ENCODE measurements around the gene KCNJ5.

The KCNJ5 gene

GRCh38 chr11:128933481-128934178 is 42.5 kb downstream of the KCNJ5 start:
- no peak for DNase-seq (ENCODE audit: low read depth in 2 of 2)

DNA sequence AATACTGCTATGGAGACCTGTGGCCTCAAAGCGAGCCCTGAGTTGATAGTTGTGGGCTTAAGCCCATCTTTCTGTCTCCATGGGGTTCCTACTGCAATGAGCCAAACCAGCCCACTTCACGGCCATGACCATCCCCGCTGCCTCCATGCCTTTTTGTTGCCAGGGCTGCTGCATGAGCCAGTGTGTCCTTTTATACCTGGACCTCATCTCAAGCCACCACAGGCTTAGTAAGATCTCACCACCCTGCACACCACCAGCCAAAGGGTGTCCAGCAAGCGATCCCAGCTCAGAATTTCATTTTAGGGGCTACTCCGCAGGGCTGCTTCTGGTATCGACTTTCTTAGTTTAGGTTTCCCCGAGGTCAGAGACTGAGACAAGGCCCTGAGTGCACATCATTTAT is 43.2 kb downstream of the KCNJ5 start:
- no peak for DNase-seq (ENCODE audit: low read depth in 2 of 2)

GRCh38 chr11:128934926-128935325 is 43.8 kb downstream of the KCNJ5 start:
- no peak for DNase-seq (ENCODE audit: low read depth in 2 of 2)

DNA sequence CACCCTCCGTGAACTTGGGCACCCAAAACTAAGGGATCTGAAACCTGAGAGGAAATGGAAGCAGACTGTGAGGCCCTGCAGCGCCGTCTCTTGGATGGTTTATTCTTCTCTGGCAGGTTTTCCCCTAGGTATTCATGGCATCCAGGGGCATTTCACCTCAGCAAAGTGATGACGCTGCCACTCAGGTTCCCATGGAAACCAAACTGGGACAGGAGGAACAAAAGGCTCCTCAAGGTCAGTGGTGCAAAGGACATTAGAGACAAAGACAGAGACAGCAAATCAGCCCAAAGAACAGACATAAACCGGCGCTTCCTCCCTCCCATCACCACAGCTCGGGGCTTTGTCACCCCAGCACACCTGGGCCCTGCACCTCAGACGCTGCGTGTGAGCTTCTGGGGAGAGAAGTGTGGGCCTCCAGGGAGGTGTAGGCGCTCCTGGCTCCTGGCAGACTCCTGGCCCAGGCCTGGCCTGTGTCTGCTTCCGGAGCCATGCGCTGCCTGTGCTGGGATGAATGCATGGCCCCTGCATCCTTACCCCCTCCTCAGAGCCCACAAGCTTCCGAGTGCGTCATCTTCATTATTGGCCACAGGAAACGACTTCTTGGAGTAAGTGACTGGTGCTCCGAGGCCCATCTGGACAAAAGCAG is 45.6 kb downstream of the KCNJ5 start:
- DNase-seq (ENCODE audit: low read depth in 2 of 2): no peak

- no peak for DNase-seq (ENCODE audit: low read depth in 2 of 2)
These were observed 46.3 kb downstream of the KCNJ5 start for GRCh38 chr11:128937480-128937879.

- DNase-seq (ENCODE audit: low read depth in 2 of 2): no peak
These were observed 47.2 kb downstream of the KCNJ5 start for GRCh38 chr11:128938156-128938885.

- no peak for DNase-seq (ENCODE audit: low read depth in 2 of 2)
These were observed 48.4 kb downstream of the KCNJ5 start for GRCh38 chr11:128939591-128939990.

DNA sequence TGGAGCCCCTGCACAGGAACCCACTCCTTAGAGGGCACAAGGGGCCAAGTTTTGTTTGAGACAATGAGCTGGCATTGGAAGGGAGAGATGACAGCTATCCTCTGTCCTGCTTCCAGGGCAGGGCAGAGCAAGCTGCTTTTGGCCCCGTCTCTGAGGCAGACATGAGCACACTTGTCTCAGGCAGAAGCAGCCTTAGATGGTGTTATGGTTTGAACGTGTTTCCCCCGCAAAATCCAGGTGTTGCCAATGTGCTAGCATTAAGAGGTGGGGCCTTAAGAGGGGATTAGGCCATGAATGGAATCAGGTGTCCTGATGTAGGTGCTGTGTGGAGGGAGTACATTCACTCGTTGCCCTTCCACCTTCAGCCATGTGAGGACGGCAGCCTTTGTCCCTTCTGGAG is 49.0 kb downstream of the KCNJ5 start:
- DNase-seq (ENCODE audit: low read depth in 2 of 2): no peak

DNA sequence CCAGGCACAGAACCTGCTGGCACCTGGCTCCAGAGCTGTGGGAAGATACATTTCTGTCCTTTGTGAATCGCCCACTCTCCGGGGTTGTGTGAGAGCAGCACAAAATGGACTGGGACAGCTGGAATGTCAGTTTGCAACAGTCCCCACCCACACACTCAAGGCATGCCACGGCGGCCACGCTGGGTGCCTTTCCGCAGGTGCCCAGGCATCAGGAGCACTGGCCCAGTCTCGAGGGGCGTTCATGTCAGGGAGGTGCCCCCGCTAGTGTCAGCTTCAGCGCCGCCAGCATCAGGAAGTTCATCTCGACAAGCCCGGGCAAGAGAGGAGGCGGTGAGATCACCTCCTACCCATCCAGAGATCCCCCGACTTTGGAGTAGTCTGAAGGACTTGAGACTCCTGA is 49.4 kb downstream of the KCNJ5 start:
- DNase-seq (ENCODE audit: low read depth in 2 of 2): no peak

DNA sequence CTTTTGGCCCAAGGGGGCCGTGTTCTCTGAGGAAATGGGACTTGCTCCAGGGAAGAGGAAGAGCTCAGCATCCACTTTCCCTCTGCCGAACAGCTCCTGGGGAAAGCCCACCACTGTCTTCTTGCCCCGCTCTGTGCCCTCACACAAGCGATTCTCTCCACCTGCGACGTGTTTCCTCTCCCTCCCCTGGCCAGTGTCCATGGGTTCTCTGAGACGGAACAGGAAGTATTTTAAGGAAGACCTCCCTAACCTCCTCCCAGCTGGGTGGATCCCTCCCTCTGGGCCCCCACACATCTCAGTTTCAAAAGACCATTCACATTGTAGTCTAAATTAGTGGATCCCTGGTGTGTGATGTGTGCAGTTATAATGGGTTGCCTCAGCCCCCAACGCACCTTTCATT is 50.0 kb downstream of the KCNJ5 start:
- no peak for DNase-seq (ENCODE audit: low read depth in 2 of 2)

- no peak for DNase-seq (ENCODE audit: low read depth in 2 of 2)
These were observed 50.6 kb downstream of the KCNJ5 start for GRCh38 chr11:128941573-128942271.

GRCh38 chr11:128942272-128942612 is 51.1 kb downstream of the KCNJ5 start:
- no peak for DNase-seq (ENCODE audit: low read depth in 2 of 2)

- DNase-seq (ENCODE audit: low read depth in 2 of 2): no peak
These were observed 51.8 kb downstream of the KCNJ5 start, which contains the start of gene TP53AIP1 for GRCh38 chr11:128942817-128943427. TSS of gene TP53AIP1 (minus strand) at chr11:128942871. CDS start at chr11:128937818, 5,053 bp downstream.

DNA sequence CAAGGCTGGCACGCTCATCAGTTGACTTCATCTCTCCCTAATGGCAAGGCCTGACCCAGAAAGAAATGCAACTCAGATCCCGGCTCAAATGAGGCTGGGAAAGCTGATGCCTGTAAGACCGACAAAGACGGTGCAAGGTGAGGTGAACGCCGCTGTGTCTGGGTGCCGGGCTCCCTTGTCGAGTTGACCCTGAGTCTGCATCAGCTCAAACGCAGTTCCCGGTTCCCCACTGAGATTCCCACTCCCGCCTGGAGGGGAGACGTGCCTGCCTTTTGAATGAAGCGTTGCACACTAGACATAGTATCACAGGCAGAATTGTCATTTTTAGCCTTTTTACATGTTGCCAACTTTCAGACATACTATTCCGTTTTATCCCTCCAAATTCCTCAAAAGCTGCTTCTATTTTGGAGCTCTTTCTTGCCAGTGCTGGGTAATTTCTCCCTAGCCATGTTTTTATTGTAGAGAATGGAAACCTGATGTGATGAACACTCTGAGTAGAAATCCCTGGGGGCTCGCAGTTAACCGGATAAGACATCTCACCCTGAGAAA is 52.3 kb downstream of the KCNJ5 start:
- DNase-seq (ENCODE audit: low read depth in 2 of 2): no peak

- DNase-seq (ENCODE audit: low read depth in 2 of 2): no peak
These were observed 55.5 kb downstream of the KCNJ5 start for GRCh38 chr11:128946648-128947047.

- DNase-seq (ENCODE audit: low read depth in 2 of 2): no peak
These were observed 56.6 kb downstream of the KCNJ5 start for GRCh38 chr11:128947773-128948172.

- no peak for DNase-seq (ENCODE audit: low read depth in 2 of 2)
These were observed 57.4 kb downstream of the KCNJ5 start for GRCh38 chr11:128948583-128948982.

- DNase-seq (ENCODE audit: low read depth in 2 of 2): no peak
These were observed 58.8 kb downstream of the KCNJ5 start for GRCh38 chr11:128949791-128950454.

- DNase-seq (ENCODE audit: low read depth in 2 of 2): no peak
These were observed 62.0 kb downstream of the KCNJ5 start for GRCh38 chr11:128953151-128953550.

GRCh38 chr11:128955636-128956035 is 64.5 kb downstream of the KCNJ5 start:
- DNase-seq (ENCODE audit: low read depth in 2 of 2): no peak
